ENCODE results near the gene ADCY10.

DNA sequence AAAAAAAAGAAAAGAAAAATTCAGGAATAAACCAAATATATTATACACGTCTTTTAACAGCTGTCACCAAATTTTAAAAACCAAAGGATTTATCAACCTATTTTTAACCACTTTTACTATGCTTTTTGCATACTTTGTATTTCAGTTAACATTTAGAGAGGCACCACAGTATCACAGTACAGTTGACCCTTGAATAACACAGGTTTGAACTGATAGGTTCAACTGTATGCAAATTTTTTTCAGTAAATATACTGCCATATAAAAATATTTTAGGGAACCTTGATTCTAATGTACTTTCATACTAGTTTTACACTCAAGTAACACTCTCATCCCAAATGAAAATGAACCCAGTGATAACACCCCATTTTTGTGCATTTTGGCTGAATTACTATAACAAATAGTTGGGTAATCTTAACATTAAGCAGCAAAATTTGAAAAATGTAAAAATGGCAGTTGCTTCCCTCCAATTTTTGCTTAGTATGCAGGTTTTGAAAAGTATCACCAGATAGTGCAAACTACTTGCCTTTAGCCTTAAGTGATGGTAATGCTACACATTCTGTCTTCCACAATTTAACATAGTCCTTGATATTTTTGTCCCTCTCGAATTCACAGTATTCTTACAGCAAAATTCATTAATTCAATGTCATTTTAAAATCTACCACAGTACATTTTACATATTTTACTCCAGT lies 10.8 kb upstream of the ADCY10 start:
- TF ChIP-seq GATA2 (IDR thresholded peaks at IDR 0.05; ENCODE audit: low read depth, low read length), result no peak
- no peak for TF ChIP-seq GATA3 (IDR thresholded peaks at IDR 0.05; ENCODE audit: low read depth, low read length)
